HepG2 (cell line): ENCODE results near the gene FBLL1. TPM values are rescaled to one million over a fixed set of nuclear protein-coding genes. Genes with fewer than 3 reads are reported as not detected.

ENCODE experiments used
- ATAC-seq: fragments of 200-7000 bp; cut with Tn5 transposase; 3 replicates; pipeline ENCODE4 v1.9.1; 2020; ENCODE audit warnings: mild to moderate bottlenecking, moderate library complexity
- BruUV-seq: library from RNA; stranded (reverse); fragments of 400-500 nt; replicated peaks from 2 replicates; lab custom pipeline; 2021; lab: Mats Ljungman, UMichigan
- CTCF ChIA-PET: fragments of 300-600 bp; formaldehyde crosslinking; extraction: SDS; loops from one replicate; lab custom pipeline; 2021; ENCODE audit warnings: low total read pairs, inconsistent platforms, low intra/inter-chr PET ratio; lab: Yijun Ruan, JAX
- POLR2A ChIA-PET: fragments of 350-600 bp; sonication (Branson Sonifier 250); formaldehyde crosslinking; loops from one replicate; lab custom pipeline; 2020; ENCODE audit warnings: antibody characterized with exemption, inconsistent platforms; lab: Yijun Ruan, JAX
- DNase-seq: peaks from one replicate; pipeline ENCODE4 v3.0.0-alpha.2; 2015; ENCODE audit warnings: low spot score
- FAIRE-seq: peaks from 3 replicates; lab custom pipeline; 2011; peaks lifted over from hg19 to GRCh38; lab: Jason Lieb, UNC
- H2AFZ ChIP-seq: one replicate; pipeline ENCODE4 v1.6.1; 2011; ENCODE audit warnings: low read length, inconsistent platforms
- H3K27ac ChIP-seq: fragments of 300-600 bp; 3 replicates; pipeline ENCODE4 v1.8.0; 2011; ENCODE audit warnings: mixed run types, mild to moderate bottlenecking, mixed read lengths, low read length, inconsistent platforms; ENCODE audit not compliant: insufficient read depth; ENCODE audit errors: extremely low read length
- H3K27me3 ChIP-seq, 2 experiments: fragments of 200-600 bp in 1 of 2; 2 replicates in 1 of 2; 3 replicates in 1 of 2; pipeline versions ENCODE4 v1.6.0 to v1.8.0; 2011; ENCODE audit warnings: low read length in 2 of 2, mild to moderate bottlenecking in 2 of 2, moderate library complexity in 2 of 2, inconsistent platforms in 1 of 2; ENCODE audit not compliant: insufficient read depth in 2 of 2, control insufficient read depth in 1 of 2
- H3K36me3 ChIP-seq, 2 experiments: fragments of 200-600 bp in 1 of 2; replicated peaks in 1 of 2; 2 replicates in 1 of 2; 3 replicates in 1 of 2; pipeline versions ENCODE4 v1.5.1 to v1.8.0; 2011; ENCODE audit warnings: low read length in 2 of 2, inconsistent platforms in 1 of 2; ENCODE audit not compliant: insufficient read depth in 2 of 2, control insufficient read depth in 1 of 2
- H3K4me1 ChIP-seq: 2 replicates; pipeline ENCODE4 v1.5.1; 2012; ENCODE audit warnings: low read length, inconsistent platforms; ENCODE audit not compliant: insufficient read depth
- H3K4me2 ChIP-seq: 2 replicates; pipeline ENCODE4 v1.6.0; 2011; ENCODE audit warnings: low read depth, low read length, inconsistent platforms
- H3K4me3 ChIP-seq, 3 experiments: fragments of 200-600 bp in 1 of 3; sonication (generic), shearing (Covaris generic) in 1 of 3; replicated peaks in 1 of 3; 2 replicates each; pipeline ENCODE4 v1.5.1; 2011 to 2016; ENCODE audit warnings: low read length in 3 of 3, inconsistent platforms in 2 of 3, low read depth in 2 of 3, mild to moderate bottlenecking in 2 of 3, control low read depth in 1 of 3, mixed read lengths in 1 of 3; ENCODE audit not compliant: insufficient read depth in 1 of 3
- H3K79me2 ChIP-seq: one replicate; pipeline ENCODE4 v1.6.1; 2011; ENCODE audit warnings: low read length, inconsistent platforms; ENCODE audit not compliant: insufficient read depth
- H3K9ac ChIP-seq: 2 replicates; pipeline ENCODE4 v1.6.0; 2011; ENCODE audit warnings: mild to moderate bottlenecking, low read depth, low read length, inconsistent platforms; ENCODE audit not compliant: insufficient read depth
- H3K9me3 ChIP-seq: 2 replicates; pipeline ENCODE4 v1.5.1; 2012; ENCODE audit warnings: mild to moderate bottlenecking, low read length
- H4K20me1 ChIP-seq: 2 replicates; pipeline ENCODE4 v1.6.0; 2011; ENCODE audit warnings: inconsistent platforms, mild to moderate bottlenecking, low read length, moderate library complexity; ENCODE audit not compliant: insufficient read depth
- ETV6 ChIP-seq: sonication (generic); formaldehyde crosslinking; conservative IDR thresholded peaks from 2 replicates; pipeline ENCODE4 v1.4.0; 2020; ENCODE audit warnings: missing genetic modification reagents
- HNRNPK ChIP-seq: fragments of 200-400 bp; formaldehyde crosslinking; IDR thresholded peaks from 2 replicates; pipeline ENCODE4 v1.6.1; 2018; ENCODE audit warnings: low read length, low read depth, moderate library complexity, mild to moderate bottlenecking; ENCODE audit not compliant: poor library complexity, severe bottlenecking
- KDM6A ChIP-seq: IDR thresholded peaks from 2 replicates; pipeline ENCODE4 v1.6.1; 2016; ENCODE audit warnings: low read depth
- KLF12 ChIP-seq: sonication (generic); formaldehyde crosslinking; IDR thresholded peaks from 2 replicates; pipeline ENCODE4 v1.4.0; 2020; ENCODE audit warnings: missing genetic modification reagents, borderline replicate concordance
- PAX8 ChIP-seq: sonication (generic); formaldehyde crosslinking; IDR thresholded peaks from 2 replicates; pipeline ENCODE4 v1.8.0; 2022; ENCODE audit warnings: mild to moderate bottlenecking, missing genetic modification reagents, borderline replicate concordance
- TAF1 ChIP-seq: sonication (generic); formaldehyde crosslinking; IDR thresholded peaks from 2 replicates; pipeline ENCODE4 v1.4.0; 2020; ENCODE audit warnings: missing genetic modification reagents
- ZNF451 ChIP-seq: sonication (generic); formaldehyde crosslinking; IDR thresholded peaks from 2 replicates; pipeline ENCODE4 v1.5.0; 2020; ENCODE audit warnings: mild to moderate bottlenecking, missing genetic modification reagents
- ZNF589 ChIP-seq: sonication (generic); formaldehyde crosslinking; conservative IDR thresholded peaks from 2 replicates; pipeline ENCODE4 v1.8.0; 2022; ENCODE audit warnings: mild to moderate bottlenecking, moderate library complexity, missing genetic modification reagents
- ZNF652 ChIP-seq: IDR thresholded peaks from 2 replicates; pipeline ENCODE4 v1.6.1; 2016; ENCODE audit warnings: low read depth, borderline replicate concordance
- ZNF788 ChIP-seq: sonication (generic); formaldehyde crosslinking; IDR thresholded peaks from 2 replicates; pipeline ENCODE4 v1.5.0; 2020; ENCODE audit warnings: mild to moderate bottlenecking, missing genetic modification reagents, borderline replicate concordance
- WGBS: methylation state at CpG from one replicate; pipeline ENCODE4 v1.1.6; 2017; ENCODE audit warnings: low lambda C conversion rate; 5-methylcytosine and 5-hydroxymethylcytosine counted together
- in situ Hi-C: cut with HindIII; loops from 2 replicates; pipeline ENCODE4 v1.10.0; 2017; ENCODE audit warnings: low pct_unique_long_range_greater_than_20kb; ENCODE audit not compliant: extremely low pct_ligation_motif_present
- intact Hi-C: fragments of 100-400 bp; cut with micrococcal nuclease; formaldehyde crosslinking; loops from one replicate; pipeline ENCODE4 v1.10.0; 2022; ENCODE audit not compliant: unreplicated experiment
- polyA plus RNA-seq, 8 experiments: library from polyadenylated mRNA; depleted of rRNA in 3 of 8; stranded (reverse) in 7 of 8; unstranded in 1 of 8; fragments of >200 nt; fragmentation: Illumina TruSeq in 4 of 8; extraction: Trizol in 4 of 8; gene quantifications; 2 replicates each; pipeline versions ENCODE4 v1.2.1 to v1.2.3, GENCODE V29; 2011 to 2016; ENCODE audit warnings: low read depth in 4 of 8, missing spikeins in 1 of 8, mixed read lengths in 1 of 8; ENCODE audit not compliant: insufficient read depth in 1 of 8
- total RNA-seq, 5 experiments: library from RNA; depleted of rRNA; stranded (reverse); fragments of >200 nt; fragmentation: Illumina TruSeq; extraction: Trizol; gene quantifications; 2 replicates each; pipeline ENCODE4 v1.2.3, GENCODE V29; 2016; ENCODE audit warnings: low read depth in 1 of 5
- TF ChIP-seq, protein P1 (sequence below): sonication (generic); formaldehyde crosslinking; IDR thresholded peaks from 2 replicates; pipeline ENCODE4 v1.4.0; 2020; ENCODE audit warnings: missing genetic modification reagents
- TF ChIP-seq, protein P2 (sequence below): sonication (generic); formaldehyde crosslinking; IDR thresholded peaks from 2 replicates; pipeline ENCODE4 v1.9.0; 2021; ENCODE audit warnings: missing genetic modification reagents, borderline replicate concordance

Gene FBLL1
- total and polyA plus RNA-seq, 2 of the 13 experiments (the other 11 are each of a cell fraction or from before 2014, with no cell fraction given), result 0.17 to 0.18 TPM

DNA sequence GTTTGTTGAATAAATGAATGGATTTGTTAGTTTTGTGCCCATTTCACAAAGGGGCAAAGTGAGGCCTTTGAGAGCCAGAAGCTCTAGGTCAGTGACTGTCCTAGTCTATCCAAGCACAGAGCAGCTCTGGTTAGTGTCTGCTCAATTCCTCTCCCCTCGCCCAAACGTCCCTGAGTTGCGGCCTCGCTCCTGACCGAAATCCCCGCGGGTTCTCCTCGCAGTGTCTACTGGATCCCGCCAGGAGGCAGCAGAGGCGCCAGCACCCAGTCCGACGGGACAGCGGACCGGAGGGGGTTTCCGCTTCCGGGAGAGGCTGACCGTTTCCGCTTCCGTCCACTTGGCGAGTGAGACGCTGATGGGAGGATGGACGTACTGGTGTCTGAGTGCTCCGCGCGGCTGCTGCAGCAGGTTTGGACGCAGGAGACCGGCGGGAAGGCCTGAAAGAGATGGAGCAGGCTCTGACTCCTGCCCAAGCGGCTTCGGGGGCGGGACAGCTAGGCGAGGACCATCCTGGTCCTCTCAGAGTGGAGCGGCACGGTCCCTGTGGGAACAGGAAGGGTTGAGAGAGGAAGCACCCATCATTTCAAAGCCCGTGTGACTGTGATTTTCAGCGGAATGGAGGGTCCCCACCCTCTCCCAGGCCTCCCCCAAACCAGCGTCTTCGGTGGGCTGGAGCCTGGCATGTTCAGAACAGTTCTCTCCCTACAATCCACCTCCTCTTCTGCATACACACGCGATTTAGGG lies 42.8 kb upstream of the FBLL1 start, which contains the start of gene RARS1:
TSS of gene RARS1 (plus strand) at position 336 of the 744 bp plus-strand sequence. CDS start at position 364, 28 bp downstream.
- WGBS, result 10% methylated on average over 2 of the region's 40 CpGs
- ChIA-PET POLR2A (interaction anchor here (1.7 kb wide), 1 partner anchor 105 kb away, joined by 5 read pairs; no protein-coding TSS in a partner anchor), CTCF (interaction anchor here (0.7 to 0.8 kb wide), 2 partner anchors 16 to 217 kb away, joined by 4 to 6 read pairs; no protein-coding TSS in a partner anchor)
- Histone ChIP-seq H3K9ac (peak within 1 kb of the TSS; percentile 76), H3K4me2 (peak within 1 kb of the TSS; percentile 92), H2AFZ (peak within 1 kb of the TSS; percentile 90), H3K27me3 (no peaks in the 10 kb centered on the region; a peak in 1 of 5 replicates), H4K20me1 (peaks cover 4% of the 10 kb centered on the region), H3K27ac (peak within 1 kb of the TSS; percentile 36), H3K4me3 (peak within 1 kb of the TSS; percentile 91 to 97 (median 95)), H3K36me3 (peaks cover 8 to 29% of the 10 kb centered on the region in 2 experiments), H3K79me2 (peaks cover 29% of the 10 kb centered on the region), H3K4me1 (peaks cover 35% of the 10 kb centered on the region), H3K9me3 (no peaks in the 10 kb centered on the region)
- intact Hi-C loops (loop anchor here (1.0 to 10.0 kb wide), 2 partner anchors 88 to 217 kb away; partner anchors contain the start of gene PANK3), in situ Hi-C loops (loop anchor here (10.0 kb wide), 1 partner anchor 222 kb away; no protein-coding TSS in a partner anchor)
- BruUV-seq, result TSS peak; percentile 79
- DNase-seq (peak; percentile 88), ATAC-seq (peak; percentile 97), FAIRE-seq (peak; percentile 84)
- no peak for TF ChIP-seq HNRNPK
- TF ChIP-seq ETV6 (CRISPR knock-in tag), result no peak; the same call in 1 of the 2 replicates
- peak; percentile 95 for TF ChIP-seq TAF1 (CRISPR knock-in tag)
- TF ChIP-seq ZNF589 (CRISPR knock-in tag), result peak; percentile 90; the same call in 1 of the 2 replicates
- no peak for TF ChIP-seq ZNF451 (CRISPR knock-in tag)
- no peak for TF ChIP-seq ZNF652 (CRISPR knock-in tag)
- TF ChIP-seq, protein P1, sequence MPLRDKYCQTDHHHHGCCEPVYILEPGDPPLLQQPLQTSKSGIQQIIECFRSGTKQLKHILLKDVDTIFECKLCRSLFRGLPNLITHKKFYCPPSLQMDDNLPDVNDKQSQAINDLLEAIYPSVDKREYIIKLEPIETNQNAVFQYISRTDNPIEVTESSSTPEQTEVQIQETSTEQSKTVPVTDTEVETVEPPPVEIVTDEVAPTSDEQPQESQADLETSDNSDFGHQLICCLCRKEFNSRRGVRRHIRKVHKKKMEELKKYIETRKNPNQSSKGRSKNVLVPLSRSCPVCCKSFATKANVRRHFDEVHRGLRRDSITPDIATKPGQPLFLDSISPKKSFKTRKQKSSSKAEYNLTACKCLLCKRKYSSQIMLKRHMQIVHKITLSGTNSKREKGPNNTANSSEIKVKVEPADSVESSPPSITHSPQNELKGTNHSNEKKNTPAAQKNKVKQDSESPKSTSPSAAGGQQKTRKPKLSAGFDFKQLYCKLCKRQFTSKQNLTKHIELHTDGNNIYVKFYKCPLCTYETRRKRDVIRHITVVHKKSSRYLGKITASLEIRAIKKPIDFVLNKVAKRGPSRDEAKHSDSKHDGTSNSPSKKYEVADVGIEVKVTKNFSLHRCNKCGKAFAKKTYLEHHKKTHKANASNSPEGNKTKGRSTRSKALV (CRISPR knock-in tag), result 0 out of 2 replicates have a peak, but pooled peaks have one; percentile 59
- TF ChIP-seq KDM6A, result no peak
- TF ChIP-seq PAX8 (CRISPR knock-in tag), result no peak
- 0 out of 2 replicates have a peak, but pooled peaks have one; percentile 34 for TF ChIP-seq KLF12 (CRISPR knock-in tag)
- TF ChIP-seq, protein P2, sequence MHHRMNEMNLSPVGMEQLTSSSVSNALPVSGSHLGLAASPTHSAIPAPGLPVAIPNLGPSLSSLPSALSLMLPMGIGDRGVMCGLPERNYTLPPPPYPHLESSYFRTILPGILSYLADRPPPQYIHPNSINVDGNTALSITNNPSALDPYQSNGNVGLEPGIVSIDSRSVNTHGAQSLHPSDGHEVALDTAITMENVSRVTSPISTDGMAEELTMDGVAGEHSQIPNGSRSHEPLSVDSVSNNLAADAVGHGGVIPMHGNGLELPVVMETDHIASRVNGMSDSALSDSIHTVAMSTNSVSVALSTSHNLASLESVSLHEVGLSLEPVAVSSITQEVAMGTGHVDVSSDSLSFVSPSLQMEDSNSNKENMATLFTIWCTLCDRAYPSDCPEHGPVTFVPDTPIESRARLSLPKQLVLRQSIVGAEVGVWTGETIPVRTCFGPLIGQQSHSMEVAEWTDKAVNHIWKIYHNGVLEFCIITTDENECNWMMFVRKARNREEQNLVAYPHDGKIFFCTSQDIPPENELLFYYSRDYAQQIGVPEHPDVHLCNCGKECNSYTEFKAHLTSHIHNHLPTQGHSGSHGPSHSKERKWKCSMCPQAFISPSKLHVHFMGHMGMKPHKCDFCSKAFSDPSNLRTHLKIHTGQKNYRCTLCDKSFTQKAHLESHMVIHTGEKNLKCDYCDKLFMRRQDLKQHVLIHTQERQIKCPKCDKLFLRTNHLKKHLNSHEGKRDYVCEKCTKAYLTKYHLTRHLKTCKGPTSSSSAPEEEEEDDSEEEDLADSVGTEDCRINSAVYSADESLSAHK, result no peak
- peak; percentile 97; the same call in 1 of the 2 replicates for TF ChIP-seq ZNF788 (CRISPR knock-in tag)
